ENCODE data around the gene THADA. TPM values are rescaled to one million over a fixed set of nuclear protein-coding genes. Genes with fewer than 3 reads are reported as not detected.

THADA gene
- total and polyA plus RNA-seq, 2 donors (not counting 3 experiments of a cell fraction or from before 2014, with no cell fraction given), result 22.6 to 25.3 TPM

DNA sequence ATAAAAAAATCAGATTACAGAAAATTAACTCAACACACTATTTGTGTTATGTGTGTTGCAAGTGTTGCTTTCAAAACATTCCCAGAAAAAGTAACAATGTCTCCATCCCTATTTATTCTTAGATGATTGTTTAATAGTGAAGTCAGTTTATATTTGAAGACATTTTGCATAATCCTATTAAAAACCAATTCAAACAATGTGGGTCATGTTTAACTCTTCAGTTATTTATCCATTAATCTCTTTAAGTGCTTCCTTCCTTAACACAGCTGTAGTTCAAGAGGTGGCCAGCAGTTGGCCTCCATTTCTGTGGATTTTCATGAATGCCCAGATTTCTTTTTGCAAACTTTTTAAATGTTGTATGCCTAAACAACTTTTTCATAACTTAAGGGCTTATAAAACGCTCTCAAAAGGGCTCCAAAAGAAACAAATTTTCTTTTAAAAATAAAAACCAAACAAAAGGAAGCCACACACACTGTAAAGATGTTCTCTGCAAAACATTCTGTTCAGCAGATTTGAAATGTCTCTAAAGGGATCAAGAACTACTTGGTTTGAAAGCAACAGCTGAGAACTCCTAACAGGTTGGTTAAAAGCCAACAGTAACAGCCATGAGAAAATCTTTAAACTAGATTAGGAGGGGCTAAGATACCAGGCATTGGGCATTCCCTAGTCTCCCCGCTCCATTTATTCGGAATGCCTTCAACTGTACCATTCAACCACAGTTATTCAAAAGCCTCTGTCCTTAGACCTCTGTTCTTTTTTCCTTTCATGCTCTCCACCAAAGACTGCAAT, 71.5 kb downstream of the THADA start:
- Histone ChIP-seq H3K9ac (replicated peaks; ENCODE audit: extremely low read depth, insufficient read depth, low read length) (no peak overlapping the region), H4K20me1 (replicated peaks; ENCODE audit: control insufficient read depth, extremely low read depth, insufficient read depth, low read length) (no peaks in the 10 kb centered on the region), H3K4me2 (ENCODE audit: insufficient read depth, low read length) (no peak overlapping the region), H3K36me3 (ENCODE audit: control insufficient read depth in 2 of 2, extremely low read depth in 1 of 2, insufficient read depth in 2 of 2, low read length in 2 of 2) (no peaks in the 10 kb centered on the region), H3K4me3 (replicated peaks in 1 of 3; ENCODE audit: insufficient read depth in 1 of 3, low read depth in 1 of 3, low read length in 3 of 3) (no peak overlapping the region), H2AFZ (ENCODE audit: low read depth, low read length) (no peak overlapping the region), H3K9me3 (replicated peaks; ENCODE audit: control insufficient read depth, insufficient read depth, low read length) (no peaks in the 10 kb centered on the region), H3K79me2 (ENCODE audit: control insufficient read depth, insufficient read depth, low read length) (no peaks in the 10 kb centered on the region), H3K9me1 (replicated peaks; ENCODE audit: control insufficient read depth, extremely low read depth, insufficient read depth, low read length) (no peaks in the 10 kb centered on the region), H3K4me1 (ENCODE audit: control insufficient read depth, extremely low read depth, insufficient read depth, low read length) (no peaks in the 10 kb centered on the region), H3K27ac (ENCODE audit: insufficient read depth, low read depth, low read length) (no peak overlapping the region), H3K27me3 (ENCODE audit: control insufficient read depth in 2 of 2, insufficient read depth in 2 of 2, low read length in 2 of 2) (no peaks in the 10 kb centered on the region)
- TF ChIP-seq EZH2 (IDR thresholded peaks at IDR 0.05; ENCODE audit: borderline replicate concordance, low read depth, low read length, severe bottlenecking) (no peak), CTCF (IDR thresholded peaks at IDR 0.05; ENCODE audit: extremely low read depth in 1 of 2, insufficient read depth in 1 of 2, low read depth in 1 of 2, low read length in 2 of 2) (peak; percentile 5 to 7), FOS (IDR thresholded peaks at IDR 0.05; ENCODE audit: borderline replicate concordance, insufficient read depth, low read length) (no peak), JUN (IDR thresholded peaks at IDR 0.05; ENCODE audit: borderline replicate concordance, insufficient read depth, insufficient read length, low read depth) (no peak)
- FAIRE-seq, result no peak
- dilution Hi-C loops (cut with MboI; ENCODE audit: extremely low pct_ligation_motif_present, low sequenced_read_pairs) (no loop called here), intact Hi-C loops (cut with micrococcal nuclease) (no loop called here)
- ChIA-PET POLR2A (no interaction called here), CTCF (interaction anchor here (1.6 kb wide), 1 partner anchor 51 kb away, joined by 3 read pairs; no protein-coding TSS in a partner anchor)
- no TSS peak for BruUV-seq (replicated peaks)
- peak; percentile 26 for DNase-seq (ENCODE audit: low read depth, low spot score)

All from endothelial cell of umbilical vein (primary cell).